Measurements from ENCODE around the gene CADM1.

Gene CADM1

DNA sequence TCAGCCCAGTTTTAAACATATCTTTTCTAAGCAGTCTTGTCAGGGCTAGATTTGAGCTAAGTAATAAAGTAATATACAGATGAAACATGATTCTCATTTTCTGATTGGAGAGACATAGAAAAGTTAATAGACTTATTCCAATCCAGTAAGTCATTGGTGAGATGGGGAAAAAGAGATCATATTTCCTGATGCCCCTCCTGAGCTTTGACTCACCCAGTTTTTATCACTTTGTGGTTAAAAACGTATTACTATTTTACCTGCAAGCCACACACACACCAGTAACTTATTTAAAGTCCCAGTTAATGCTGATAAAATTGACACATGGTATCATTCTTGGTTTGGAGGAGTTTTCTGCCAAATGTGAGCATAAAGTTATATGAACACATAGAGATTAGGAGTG is 306.8 kb downstream of the CADM1 start:
- Mint-ChIP-seq H3K27ac (peak overlapping the region; percentile 45 to 88 (median 59)), H3K9me3 (no peaks in the 10 kb centered on the region), H3K4me3 (no peak overlapping the region), H3K4me1 (peaks cover 48% of the 10 kb centered on the region), H3K36me3 (ENCODE audit: low read depth) (peaks cover 3% of the 10 kb centered on the region), H3K27me3 (ENCODE audit: low read depth) (peaks cover 3% of the 10 kb centered on the region)
- TF ChIP-seq, protein P1, sequence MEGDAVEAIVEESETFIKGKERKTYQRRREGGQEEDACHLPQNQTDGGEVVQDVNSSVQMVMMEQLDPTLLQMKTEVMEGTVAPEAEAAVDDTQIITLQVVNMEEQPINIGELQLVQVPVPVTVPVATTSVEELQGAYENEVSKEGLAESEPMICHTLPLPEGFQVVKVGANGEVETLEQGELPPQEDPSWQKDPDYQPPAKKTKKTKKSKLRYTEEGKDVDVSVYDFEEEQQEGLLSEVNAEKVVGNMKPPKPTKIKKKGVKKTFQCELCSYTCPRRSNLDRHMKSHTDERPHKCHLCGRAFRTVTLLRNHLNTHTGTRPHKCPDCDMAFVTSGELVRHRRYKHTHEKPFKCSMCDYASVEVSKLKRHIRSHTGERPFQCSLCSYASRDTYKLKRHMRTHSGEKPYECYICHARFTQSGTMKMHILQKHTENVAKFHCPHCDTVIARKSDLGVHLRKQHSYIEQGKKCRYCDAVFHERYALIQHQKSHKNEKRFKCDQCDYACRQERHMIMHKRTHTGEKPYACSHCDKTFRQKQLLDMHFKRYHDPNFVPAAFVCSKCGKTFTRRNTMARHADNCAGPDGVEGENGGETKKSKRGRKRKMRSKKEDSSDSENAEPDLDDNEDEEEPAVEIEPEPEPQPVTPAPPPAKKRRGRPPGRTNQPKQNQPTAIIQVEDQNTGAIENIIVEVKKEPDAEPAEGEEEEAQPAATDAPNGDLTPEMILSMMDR (IDR thresholded peaks at IDR 0.05; ENCODE audit: unreplicated experiment in 3 of 3) = no peak

- Mint-ChIP-seq H3K4me3 (no peak overlapping the region), H3K27me3 (ENCODE audit: low read depth) (peaks cover 3% of the 10 kb centered on the region), H3K36me3 (ENCODE audit: low read depth) (peaks cover 3% of the 10 kb centered on the region), H3K9me3 (no peaks in the 10 kb centered on the region), H3K4me1 (peaks cover 45% of the 10 kb centered on the region), H3K27ac (peak overlapping the region; percentile 45 to 88 (median 59))
- TF ChIP-seq, protein P1 (IDR thresholded peaks at IDR 0.05; ENCODE audit: unreplicated experiment in 3 of 3) = no peak
Measured at GRCh38 chr11:115197031-115197430, 307.2 kb downstream of the CADM1 start.

DNA sequence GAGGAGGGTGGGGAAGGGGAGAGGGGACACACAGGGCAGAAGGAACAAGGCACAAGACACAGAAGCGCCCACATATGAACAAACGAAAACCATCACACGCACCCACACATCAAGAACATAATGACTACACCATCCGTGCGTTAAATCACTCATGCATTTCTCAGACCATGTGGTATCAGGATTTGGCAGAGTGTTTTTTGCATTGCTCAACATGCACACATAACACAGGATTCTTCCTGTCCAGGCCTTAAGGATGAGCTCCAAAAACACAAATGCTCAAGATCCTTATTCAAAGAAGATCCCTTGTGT is 309.5 kb downstream of the CADM1 start:
- no peak overlapping the region for H3K4me3 Mint-ChIP-seq
- peaks cover 9% of the 10 kb centered on the region for H3K36me3 Mint-ChIP-seq (ENCODE audit: low read depth)
- H3K27ac Mint-ChIP-seq = no peak overlapping the region
- peaks cover 26% of the 10 kb centered on the region for H3K4me1 Mint-ChIP-seq
- H3K9me3 Mint-ChIP-seq = no peaks in the 10 kb centered on the region
- H3K27me3 Mint-ChIP-seq (ENCODE audit: low read depth) = peaks cover 3% of the 10 kb centered on the region
- TF ChIP-seq, protein P1 (IDR thresholded peaks at IDR 0.05; ENCODE audit: unreplicated experiment in 3 of 3) = no peak

DNA sequence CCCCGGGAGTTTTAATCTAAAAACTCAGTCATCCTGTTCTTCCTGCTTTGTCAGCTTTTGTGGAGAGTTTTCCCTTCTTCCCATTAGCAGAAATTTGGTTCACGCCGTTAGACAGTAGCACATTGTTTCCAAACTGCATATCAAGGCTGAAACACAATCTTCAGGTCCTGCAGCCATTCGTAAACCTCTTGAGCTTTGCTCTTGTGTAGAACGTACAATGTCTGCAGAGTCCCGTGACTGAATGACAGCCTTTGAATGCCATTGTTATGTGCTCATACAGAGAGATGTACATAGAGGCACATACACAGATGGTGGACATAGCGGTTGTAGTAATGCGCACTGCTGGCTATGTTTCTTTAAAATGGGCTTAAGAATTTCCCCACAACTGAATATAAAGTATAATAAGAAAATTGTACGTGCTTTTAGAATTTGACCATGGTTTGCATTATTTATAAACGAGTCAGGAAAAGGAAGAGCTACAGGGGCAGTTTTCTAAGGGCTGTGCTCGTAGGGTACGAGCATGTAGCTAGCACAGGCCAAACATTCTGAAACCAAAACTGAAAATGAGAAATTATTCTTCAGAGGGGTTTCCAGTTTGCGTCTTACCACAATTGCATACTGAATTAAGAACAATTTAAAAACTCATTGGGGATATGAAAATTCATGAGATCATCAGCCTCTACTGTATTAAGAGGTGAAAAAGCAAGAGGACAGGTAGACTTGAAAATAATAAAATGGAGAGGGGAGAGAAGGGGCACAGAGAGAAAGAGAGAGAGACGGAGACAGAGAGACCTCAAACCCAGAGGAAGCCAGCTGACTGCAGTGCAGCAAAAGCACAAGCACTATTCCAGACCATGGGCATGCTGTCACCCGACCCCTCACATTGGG is 310.1 kb downstream of the CADM1 start:
- Mint-ChIP-seq H3K27ac (peak overlapping the region in 1 of 3 experiments; percentile 40), H3K4me3 (no peak overlapping the region), H3K36me3 (ENCODE audit: low read depth) (peaks cover 9% of the 10 kb centered on the region), H3K4me1 (peaks cover 22% of the 10 kb centered on the region), H3K9me3 (no peaks in the 10 kb centered on the region), H3K27me3 (ENCODE audit: low read depth) (peaks cover 3% of the 10 kb centered on the region)
- TF ChIP-seq, protein P1 (IDR thresholded peaks at IDR 0.05; ENCODE audit: unreplicated experiment in 3 of 3) = no peak

- TF ChIP-seq, protein P1 (IDR thresholded peaks at IDR 0.05; ENCODE audit: unreplicated experiment in 3 of 3) = no peak
- Mint-ChIP-seq H3K27me3 (ENCODE audit: low read depth) (peaks cover 7% of the 10 kb centered on the region), H3K4me1 (peaks cover 11% of the 10 kb centered on the region)
Measured at GRCh38 chr11:115191761-115192160, 312.5 kb downstream of the CADM1 start.

DNA sequence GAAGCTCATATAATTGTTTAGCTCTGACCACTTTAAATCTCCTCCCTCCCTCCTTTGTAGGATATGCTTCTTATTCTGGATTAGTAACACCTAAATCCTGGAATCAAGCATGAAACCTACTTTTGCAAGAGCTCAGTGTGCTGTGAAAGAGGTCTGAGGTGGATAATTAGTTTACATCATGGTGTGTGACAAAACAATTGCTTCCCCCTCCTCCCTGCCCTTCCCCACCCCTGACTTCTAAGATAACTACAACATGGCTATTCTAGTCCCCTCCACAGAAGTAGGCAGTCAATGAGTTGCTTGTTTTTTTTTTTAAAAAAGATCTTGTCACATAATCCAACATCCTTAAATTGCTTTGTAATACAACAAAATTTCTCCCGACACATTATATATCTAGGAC is 314.0 kb downstream of the CADM1 start:
- Mint-ChIP-seq H3K4me3 (no peak overlapping the region), H3K9me3 (no peaks in the 10 kb centered on the region)

More at GRCh38 chr11:115191761-115192160, 312.5 kb downstream of the CADM1 start:
- Mint-ChIP-seq H3K4me3 (no peak overlapping the region), H3K36me3 (ENCODE audit: low read depth) (peaks cover 6% of the 10 kb centered on the region), H3K9me3 (no peaks in the 10 kb centered on the region), H3K27ac (no peak overlapping the region)

More for the DNA sequence above, 314.0 kb downstream of the CADM1 start:
- TF ChIP-seq, protein P1 (IDR thresholded peaks at IDR 0.05; ENCODE audit: unreplicated experiment in 3 of 3) = no peak
- peaks cover 7% of the 10 kb centered on the region for H3K27me3 Mint-ChIP-seq (ENCODE audit: low read depth)
- H3K4me1 Mint-ChIP-seq = peaks cover 23% of the 10 kb centered on the region
- H3K27ac Mint-ChIP-seq = peak overlapping the region in 1 of 3 experiments; percentile 32
- H3K36me3 Mint-ChIP-seq (ENCODE audit: low read depth) = peaks cover 6% of the 10 kb centered on the region

Measured in nephron (organoid).